T-helper 2 cell treated with Interferon-gamma antibody and Interleukin-4, amounts not matched to agents 5 μg/mL and 100 μg/mL, for 36 hours (primary cell): ENCODE results near the gene CMKLR1.
A peak's percentile ranks its signal among the peaks of the same experiment; 100 is the strongest.

Experiments used
- DNase-seq: peaks from one replicate; pipeline ENCODE4 v3.0.0; 2021; ENCODE audit warnings: low spot score
- H3K27ac Mint-ChIP-seq: one replicate; pipeline ENCODE4 v1.8.0; 2021; ENCODE audit warnings: mild to moderate bottlenecking, mixed read lengths
- H3K27me3 Mint-ChIP-seq: one replicate; pipeline ENCODE4 v1.8.0; 2021; ENCODE audit warnings: low read depth, mixed read lengths
- H3K36me3 Mint-ChIP-seq: one replicate; pipeline ENCODE4 v1.8.0; 2021; ENCODE audit warnings: low read depth, mixed read lengths
- H3K4me1 Mint-ChIP-seq: one replicate; pipeline ENCODE4 v1.8.0; 2021; ENCODE audit warnings: low read depth, mixed read lengths
- H3K4me3 Mint-ChIP-seq: one replicate; pipeline ENCODE4 v1.8.0; 2022; ENCODE audit warnings: mild to moderate bottlenecking, moderate library complexity, mixed read lengths
- H3K9me3 Mint-ChIP-seq: one replicate; pipeline ENCODE4 v1.8.0; 2021; ENCODE audit warnings: mixed read lengths

CMKLR1 gene

GRCh38 chr12:108319277-108320234 is 19.6 kb downstream of the CMKLR1 start:
- Mint-ChIP-seq H3K27me3 (peaks cover 7% of the 10 kb centered on the region), H3K36me3 (no peaks in the 10 kb centered on the region), H3K9me3 (no peaks in the 10 kb centered on the region), H3K4me1 (no peaks in the 10 kb centered on the region), H3K27ac (no peak overlapping the region), H3K4me3 (no peak overlapping the region)
- no peak for DNase-seq

GRCh38 chr12:108318472-108319275 is 20.4 kb downstream of the CMKLR1 start:
- Mint-ChIP-seq H3K36me3 (no peaks in the 10 kb centered on the region), H3K27ac (no peak overlapping the region), H3K9me3 (no peaks in the 10 kb centered on the region), H3K27me3 (peaks cover 7% of the 10 kb centered on the region), H3K4me1 (peaks cover 5% of the 10 kb centered on the region), H3K4me3 (no peak overlapping the region)
- no peak for DNase-seq

- H3K27me3 Mint-ChIP-seq: peaks cover 7% of the 10 kb centered on the region
- no peaks in the 10 kb centered on the region for H3K9me3 Mint-ChIP-seq
- H3K27ac Mint-ChIP-seq: no peak overlapping the region
- no peaks in the 10 kb centered on the region for H3K36me3 Mint-ChIP-seq
- H3K4me1 Mint-ChIP-seq: peaks cover 9% of the 10 kb centered on the region
- no peak for DNase-seq
- no peak overlapping the region for H3K4me3 Mint-ChIP-seq
Measured at GRCh38 chr12:108317308-108318234, 21.5 kb downstream of the CMKLR1 start.

- no peaks in the 10 kb centered on the region for H3K9me3 Mint-ChIP-seq
- peaks cover 5% of the 10 kb centered on the region for H3K27me3 Mint-ChIP-seq
- no peak for DNase-seq
- H3K36me3 Mint-ChIP-seq: no peaks in the 10 kb centered on the region
- no peak overlapping the region for H3K4me3 Mint-ChIP-seq
- H3K4me1 Mint-ChIP-seq: peaks cover 9% of the 10 kb centered on the region
- H3K27ac Mint-ChIP-seq: no peak overlapping the region
Measured at GRCh38 chr12:108316176-108317086, 22.7 kb downstream of the CMKLR1 start.

GRCh38 chr12:108315486-108316105 is 23.5 kb downstream of the CMKLR1 start:
- no peak overlapping the region for H3K4me3 Mint-ChIP-seq
- H3K27me3 Mint-ChIP-seq: peaks cover 5% of the 10 kb centered on the region
- peaks cover 9% of the 10 kb centered on the region for H3K4me1 Mint-ChIP-seq
- H3K36me3 Mint-ChIP-seq: no peaks in the 10 kb centered on the region
- no peak for DNase-seq
- H3K9me3 Mint-ChIP-seq: no peaks in the 10 kb centered on the region
- H3K27ac Mint-ChIP-seq: no peak overlapping the region

- H3K4me3 Mint-ChIP-seq: peak overlapping the region; percentile 5
- peak overlapping the region; percentile 3 for H3K27ac Mint-ChIP-seq
- H3K4me1 Mint-ChIP-seq: peaks cover 9% of the 10 kb centered on the region
- H3K36me3 Mint-ChIP-seq: no peaks in the 10 kb centered on the region
- no peaks in the 10 kb centered on the region for H3K9me3 Mint-ChIP-seq
- H3K27me3 Mint-ChIP-seq: peaks cover 5% of the 10 kb centered on the region
- no peak for DNase-seq
Measured at GRCh38 chr12:108313606-108314351, 25.3 kb downstream of the CMKLR1 start.

GRCh38 chr12:108313241-108313605 is 25.9 kb downstream of the CMKLR1 start:
- H3K4me3 Mint-ChIP-seq: no peak overlapping the region
- H3K36me3 Mint-ChIP-seq: no peaks in the 10 kb centered on the region
- H3K9me3 Mint-ChIP-seq: no peaks in the 10 kb centered on the region
- no peak for DNase-seq
- peaks cover 9% of the 10 kb centered on the region for H3K4me1 Mint-ChIP-seq
- H3K27me3 Mint-ChIP-seq: peaks cover 5% of the 10 kb centered on the region
- H3K27ac Mint-ChIP-seq: no peak overlapping the region

GRCh38 chr12:108312693-108313189 is 26.4 kb downstream of the CMKLR1 start:
- H3K27me3 Mint-ChIP-seq: peaks cover 5% of the 10 kb centered on the region
- no peaks in the 10 kb centered on the region for H3K36me3 Mint-ChIP-seq

GRCh38 chr12:108312073-108312659 is 26.9 kb downstream of the CMKLR1 start:
- Mint-ChIP-seq H3K27ac (no peak overlapping the region), H3K27me3 (peaks cover 5% of the 10 kb centered on the region), H3K4me3 (no peak overlapping the region), H3K9me3 (no peaks in the 10 kb centered on the region), H3K4me1 (peaks cover 9% of the 10 kb centered on the region), H3K36me3 (no peaks in the 10 kb centered on the region)
- no peak for DNase-seq

More at GRCh38 chr12:108312693-108313189, 26.4 kb downstream of the CMKLR1 start:
- Mint-ChIP-seq H3K27ac (no peak overlapping the region), H3K9me3 (no peaks in the 10 kb centered on the region), H3K4me1 (peaks cover 9% of the 10 kb centered on the region), H3K4me3 (no peak overlapping the region)
- DNase-seq: no peak

GRCh38 chr12:108311605-108312004 is 27.5 kb downstream of the CMKLR1 start:
- no peak overlapping the region for H3K4me3 Mint-ChIP-seq
- no peak overlapping the region for H3K27ac Mint-ChIP-seq
- no peaks in the 10 kb centered on the region for H3K9me3 Mint-ChIP-seq
- peaks cover 12% of the 10 kb centered on the region for H3K4me1 Mint-ChIP-seq
- no peak for DNase-seq
- no peaks in the 10 kb centered on the region for H3K36me3 Mint-ChIP-seq
- H3K27me3 Mint-ChIP-seq: peaks cover 6% of the 10 kb centered on the region

- Mint-ChIP-seq H3K27me3 (peaks cover 4% of the 10 kb centered on the region), H3K36me3 (no peaks in the 10 kb centered on the region), H3K27ac (no peak overlapping the region), H3K4me3 (no peak overlapping the region), H3K4me1 (peaks cover 17% of the 10 kb centered on the region), H3K9me3 (no peaks in the 10 kb centered on the region)
- DNase-seq: no peak
Measured at GRCh38 chr12:108310489-108310888, 28.6 kb downstream of the CMKLR1 start.
